ENCODE results near the gene DCST1. TPM values are rescaled to one million over a fixed set of nuclear protein-coding genes. Genes with fewer than 3 reads are reported as not detected.
"Not testable (repeated sequence)": the region's sequence is repeated elsewhere in the genome, so short reads cannot be mapped to it uniquely, and the experiment has no call there.

Gene DCST1, protein sequence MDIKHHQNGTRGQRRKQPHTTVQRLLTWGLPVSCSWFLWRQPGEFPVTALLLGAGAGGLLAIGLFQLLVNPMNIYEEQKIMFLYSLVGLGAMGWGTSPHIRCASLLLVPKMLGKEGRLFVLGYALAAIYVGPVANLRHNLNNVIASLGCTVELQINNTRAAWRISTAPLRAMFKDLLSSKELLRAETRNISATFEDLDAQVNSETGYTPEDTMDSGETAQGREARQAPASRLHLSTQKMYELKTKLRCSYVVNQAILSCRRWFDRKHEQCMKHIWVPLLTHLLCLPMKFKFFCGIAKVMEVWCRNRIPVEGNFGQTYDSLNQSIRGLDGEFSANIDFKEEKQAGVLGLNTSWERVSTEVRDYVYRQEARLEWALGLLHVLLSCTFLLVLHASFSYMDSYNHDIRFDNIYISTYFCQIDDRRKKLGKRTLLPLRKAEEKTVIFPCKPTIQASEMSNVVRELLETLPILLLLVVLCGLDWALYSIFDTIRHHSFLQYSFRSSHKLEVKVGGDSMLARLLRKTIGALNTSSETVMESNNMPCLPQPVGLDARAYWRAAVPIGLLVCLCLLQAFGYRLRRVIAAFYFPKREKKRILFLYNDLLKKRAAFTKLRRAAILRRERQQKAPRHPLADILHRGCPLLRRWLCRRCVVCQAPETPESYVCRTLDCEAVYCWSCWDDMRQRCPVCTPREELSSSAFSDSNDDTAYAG
- not detected for polyA plus RNA-seq (2013, experiment 1 of 4)
- not detected for polyA plus RNA-seq (2013, experiment 2 of 4)
- polyA plus RNA-seq (2013, experiment 3 of 4), result not detected
- not detected for polyA plus RNA-seq (2013, experiment 4 of 4)

DNA sequence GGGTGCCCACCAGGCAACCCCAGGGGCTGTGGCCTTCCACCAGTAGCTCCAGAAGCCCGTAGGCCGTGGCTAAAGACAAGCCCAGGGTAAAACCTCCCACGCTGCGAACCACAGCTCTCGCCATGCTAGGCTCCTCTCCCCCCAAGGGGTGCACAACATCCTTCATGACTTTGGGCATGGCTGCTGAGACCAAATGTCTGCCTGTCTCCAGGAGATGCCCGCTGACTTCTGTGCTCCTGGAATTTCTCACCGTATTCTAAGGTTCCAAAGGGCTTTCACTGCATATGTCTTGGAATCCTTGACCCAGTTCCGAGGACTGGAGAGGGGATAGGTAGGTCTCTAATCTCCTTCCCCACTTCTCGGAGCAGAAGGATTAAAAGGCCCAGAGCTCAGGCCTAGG lies at the start of gene DCST1, which contains the start of gene DCST2:
TSS of gene DCST1 (plus strand) at position 301 of the 400 bp plus-strand sequence. CDS start 213 bp downstream, outside the sequence.
TSS of gene DCST2 (minus strand) at position 258 of the 400 bp plus-strand sequence. CDS start at position 178, 80 bp downstream.
- Histone ChIP-seq H3K9me3 (ENCODE audit: control insufficient read depth, low read length) (no peaks in the 10 kb centered on the region), H3K4me3 (ENCODE audit: insufficient read depth, low read depth, low read length) (no peak within 1 kb of the TSS), H3K27me3 (ENCODE audit: control insufficient read depth, insufficient read depth, low read length, poor library complexity, severe bottlenecking) (no peaks in the 10 kb centered on the region), H3K27ac (ENCODE audit: insufficient read depth, low read depth, low read length, poor library complexity, severe bottlenecking) (no peak within 1 kb of the TSS), H3K4me1 (ENCODE audit: control insufficient read depth, insufficient read depth, low read length) (no peaks in the 10 kb centered on the region), H3K36me3 (ENCODE audit: control insufficient read depth, insufficient read depth, low read length) (no peaks in the 10 kb centered on the region)
- WGBS, 2 experiments, result 93 to 95% methylated on average over 9 of the region's 9 CpGs

DNA sequence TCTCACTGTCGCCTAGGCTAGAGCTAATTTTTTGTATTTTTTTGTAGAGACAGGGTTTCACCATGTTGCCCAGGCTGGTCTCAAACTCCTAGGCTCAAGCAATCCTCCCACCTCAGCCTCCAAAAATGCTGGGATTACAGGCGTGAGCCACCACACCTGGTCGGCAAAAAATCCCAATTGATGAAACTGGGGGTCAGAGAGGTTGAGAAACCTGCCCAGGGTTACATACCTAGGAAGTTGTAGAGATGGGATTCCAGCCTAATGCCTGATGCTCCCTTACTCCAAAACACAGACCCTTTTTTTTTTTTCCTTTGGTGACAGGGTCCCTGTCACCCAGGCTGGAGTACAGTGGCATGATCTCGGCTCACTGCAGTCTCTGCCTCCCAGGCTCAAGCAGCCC lies 46.9 kb upstream of the DCST1 start:
- Histone ChIP-seq H3K4me1 (ENCODE audit: control insufficient read depth, insufficient read depth, low read length) (peaks cover 12% of the 10 kb centered on the region), H3K36me3 (ENCODE audit: control insufficient read depth, insufficient read depth, low read length) (peaks cover 34% of the 10 kb centered on the region)
- 84 to 93% methylated on average over 4 of the region's 4 CpGs for WGBS, 2 experiments
- not testable (repeated sequence) for H3K9me3 ChIP-seq (ENCODE audit: control insufficient read depth, low read length); H3K27me3 ChIP-seq (ENCODE audit: control insufficient read depth, insufficient read depth, low read length, poor library complexity, severe bottlenecking); H3K27ac ChIP-seq (ENCODE audit: insufficient read depth, low read depth, low read length, poor library complexity, severe bottlenecking); H3K4me3 ChIP-seq (ENCODE audit: insufficient read depth, low read depth, low read length)

GRCh38 chr1:154987326-154987725 lies 46.3 kb upstream of the DCST1 start:
- H3K36me3 ChIP-seq (ENCODE audit: control insufficient read depth, insufficient read depth, low read length), result peaks cover 34% of the 10 kb centered on the region
- H3K27ac ChIP-seq (ENCODE audit: insufficient read depth, low read depth, low read length, poor library complexity, severe bottlenecking), result no peak overlapping the region
- peaks cover 11% of the 10 kb centered on the region for H3K4me1 ChIP-seq (ENCODE audit: control insufficient read depth, insufficient read depth, low read length)
- no peak overlapping the region for H3K4me3 ChIP-seq (ENCODE audit: insufficient read depth, low read depth, low read length)
- no peaks in the 10 kb centered on the region for H3K27me3 ChIP-seq (ENCODE audit: control insufficient read depth, insufficient read depth, low read length, poor library complexity, severe bottlenecking)
- WGBS, 2 experiments, result 97% methylated on average over 6 of the region's 6 CpGs
- no peaks in the 10 kb centered on the region for H3K9me3 ChIP-seq (ENCODE audit: control insufficient read depth, low read length)

- Histone ChIP-seq H3K4me3 (ENCODE audit: insufficient read depth, low read depth, low read length) (no peak overlapping the region), H3K9me3 (ENCODE audit: control insufficient read depth, low read length) (no peaks in the 10 kb centered on the region), H3K27ac (ENCODE audit: insufficient read depth, low read depth, low read length, poor library complexity, severe bottlenecking) (no peak overlapping the region), H3K36me3 (ENCODE audit: control insufficient read depth, insufficient read depth, low read length) (peaks cover 34% of the 10 kb centered on the region), H3K4me1 (ENCODE audit: control insufficient read depth, insufficient read depth, low read length) (peaks cover 9% of the 10 kb centered on the region), H3K27me3 (ENCODE audit: control insufficient read depth, insufficient read depth, low read length, poor library complexity, severe bottlenecking) (no peaks in the 10 kb centered on the region)
- 96% methylated on average over 17 of the region's 17 CpGs for WGBS, 2 experiments
These were observed 45.3 kb upstream of the DCST1 start for GRCh38 chr1:154988058-154988954.

DNA sequence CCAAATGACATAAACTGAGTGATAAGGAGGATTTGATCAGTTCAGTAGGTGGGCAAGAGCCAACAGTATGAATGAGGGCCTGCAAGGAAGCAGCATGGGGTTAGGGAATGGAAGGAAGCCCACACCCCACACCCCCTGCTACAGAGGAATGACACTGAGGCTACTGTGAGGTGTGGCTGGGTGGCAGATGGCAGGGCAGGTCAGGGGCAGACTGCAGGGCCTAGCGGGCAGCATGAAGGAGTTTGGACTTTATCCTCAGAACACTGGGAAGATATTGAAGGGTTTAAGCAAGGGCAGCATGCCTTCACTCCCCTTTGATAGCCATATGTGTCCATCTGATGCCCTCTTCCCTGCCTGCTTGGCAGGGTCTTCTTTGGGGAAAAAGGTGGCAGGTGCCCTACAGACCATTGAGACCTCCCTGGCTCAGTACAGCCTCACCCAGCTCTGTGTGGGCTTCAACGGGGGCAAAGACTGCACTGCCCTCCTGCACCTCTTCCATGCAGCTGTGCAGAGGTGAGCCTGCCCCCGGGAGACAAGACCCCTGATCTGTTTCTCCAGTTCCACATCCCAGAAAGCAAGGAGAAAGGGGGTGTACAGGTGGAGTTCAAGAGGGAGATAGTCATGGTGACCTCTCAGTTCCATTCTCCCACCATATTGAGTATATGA lies 44.3 kb upstream of the DCST1 start:
- H3K36me3 ChIP-seq (ENCODE audit: control insufficient read depth, insufficient read depth, low read length), result peaks cover 34% of the 10 kb centered on the region
- no peak overlapping the region for H3K27ac ChIP-seq (ENCODE audit: insufficient read depth, low read depth, low read length, poor library complexity, severe bottlenecking)
- no peak overlapping the region for H3K4me3 ChIP-seq (ENCODE audit: insufficient read depth, low read depth, low read length)
- peaks cover 6% of the 10 kb centered on the region for H3K4me1 ChIP-seq (ENCODE audit: control insufficient read depth, insufficient read depth, low read length)
- no peaks in the 10 kb centered on the region for H3K27me3 ChIP-seq (ENCODE audit: control insufficient read depth, insufficient read depth, low read length, poor library complexity, severe bottlenecking)
- H3K9me3 ChIP-seq (ENCODE audit: control insufficient read depth, low read length), result no peaks in the 10 kb centered on the region
- 87 to 94% methylated on average over 3 of the region's 3 CpGs for WGBS, 2 experiments

DNA sequence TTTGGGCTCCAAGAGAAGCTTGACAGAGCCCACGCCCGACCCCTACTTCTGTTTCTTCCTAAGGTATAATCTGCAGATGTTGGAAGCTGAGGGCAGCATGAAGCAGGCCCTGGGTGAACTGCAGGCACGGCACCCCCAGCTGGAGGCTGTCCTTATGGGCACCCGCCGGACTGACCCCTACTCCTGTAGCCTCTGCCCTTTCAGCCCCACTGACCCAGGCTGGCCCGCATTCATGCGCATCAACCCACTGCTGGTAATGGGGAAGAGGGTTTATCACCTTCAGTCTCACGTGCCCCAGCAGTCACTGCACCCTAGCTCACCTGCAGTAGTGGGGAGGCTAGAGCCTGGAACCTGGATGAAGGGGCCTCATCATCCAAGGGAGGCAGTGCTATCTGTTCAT lies 43.3 kb upstream of the DCST1 start:
- Histone ChIP-seq H3K27ac (ENCODE audit: insufficient read depth, low read depth, low read length, poor library complexity, severe bottlenecking) (no peak overlapping the region), H3K4me1 (ENCODE audit: control insufficient read depth, insufficient read depth, low read length) (no peaks in the 10 kb centered on the region), H3K27me3 (ENCODE audit: control insufficient read depth, insufficient read depth, low read length, poor library complexity, severe bottlenecking) (no peaks in the 10 kb centered on the region), H3K4me3 (ENCODE audit: insufficient read depth, low read depth, low read length) (no peak overlapping the region), H3K36me3 (ENCODE audit: control insufficient read depth, insufficient read depth, low read length) (peaks cover 34% of the 10 kb centered on the region), H3K9me3 (ENCODE audit: control insufficient read depth, low read length) (no peaks in the 10 kb centered on the region)
- 92 to 94% methylated on average over 8 of the region's 8 CpGs for WGBS, 2 experiments

- H3K4me1 ChIP-seq (ENCODE audit: control insufficient read depth, insufficient read depth, low read length), result no peaks in the 10 kb centered on the region
- H3K4me3 ChIP-seq (ENCODE audit: insufficient read depth, low read depth, low read length), result no peak overlapping the region
- no peaks in the 10 kb centered on the region for H3K27me3 ChIP-seq (ENCODE audit: control insufficient read depth, insufficient read depth, low read length, poor library complexity, severe bottlenecking)
- H3K36me3 ChIP-seq (ENCODE audit: control insufficient read depth, insufficient read depth, low read length), result peaks cover 30% of the 10 kb centered on the region
- WGBS, 2 experiments, result 89 to 92% methylated on average over 14 of the region's 14 CpGs
- H3K9me3 ChIP-seq (ENCODE audit: control insufficient read depth, low read length), result no peaks in the 10 kb centered on the region
- H3K27ac ChIP-seq (ENCODE audit: insufficient read depth, low read depth, low read length, poor library complexity, severe bottlenecking), result no peak overlapping the region
These were observed 40.7 kb upstream of the DCST1 start for GRCh38 chr1:154992721-154993571.

- no peaks in the 10 kb centered on the region for H3K9me3 ChIP-seq (ENCODE audit: control insufficient read depth, low read length)
- H3K27me3 ChIP-seq (ENCODE audit: control insufficient read depth, insufficient read depth, low read length, poor library complexity, severe bottlenecking), result no peaks in the 10 kb centered on the region
- no peaks in the 10 kb centered on the region for H3K4me1 ChIP-seq (ENCODE audit: control insufficient read depth, insufficient read depth, low read length)
- peaks cover 23% of the 10 kb centered on the region for H3K36me3 ChIP-seq (ENCODE audit: control insufficient read depth, insufficient read depth, low read length)
- 91 to 92% methylated on average over 8 of the region's 8 CpGs for WGBS, 2 experiments
- H3K4me3 ChIP-seq (ENCODE audit: insufficient read depth, low read depth, low read length), result no peak within 1 kb of the TSS
- H3K27ac ChIP-seq (ENCODE audit: insufficient read depth, low read depth, low read length, poor library complexity, severe bottlenecking), result no peak within 1 kb of the TSS
These were observed 39.9 kb upstream of the DCST1 start, which contains the start of gene LENEP for GRCh38 chr1:154993572-154994268. Gene LENEP, plus strand, starts transcription at chr1:154993586. Its CDS starts 22 bp downstream, at chr1:154993608.

Data from ectodermal cell (in vitro differentiated cells).